GM18519 (cell line): Measurements from ENCODE around the gene TMEM43.
"Not testable (repeated sequence)": the region's sequence is repeated elsewhere in the genome, so short reads cannot be mapped to it uniquely, and the experiment has no call there.

Experiments
- ATAC-seq: cut with Tn5 transposase; IDR thresholded peaks from one replicate; pipeline ENCODE4 v1.9.1; 2021; ENCODE audit warnings: mild to moderate bottlenecking, moderate library complexity; ENCODE audit not compliant: unreplicated experiment, low FRiP score

The TMEM43 gene

GRCh38 chr3:14120921-14121448 lies 3.9 kb upstream of the TMEM43 start:
- not testable (repeated sequence) for ATAC-seq

- ATAC-seq, result no peak
Observed at GRCh38 chr3:14121859-14122258, 3.0 kb upstream of the TMEM43 start.

- no peak for ATAC-seq
Observed at GRCh38 chr3:14122301-14122700, 2.6 kb upstream of the TMEM43 start.

- ATAC-seq, result no peak
Observed at GRCh38 chr3:14123308-14124222, 1.3 kb upstream of the TMEM43 start.

DNA sequence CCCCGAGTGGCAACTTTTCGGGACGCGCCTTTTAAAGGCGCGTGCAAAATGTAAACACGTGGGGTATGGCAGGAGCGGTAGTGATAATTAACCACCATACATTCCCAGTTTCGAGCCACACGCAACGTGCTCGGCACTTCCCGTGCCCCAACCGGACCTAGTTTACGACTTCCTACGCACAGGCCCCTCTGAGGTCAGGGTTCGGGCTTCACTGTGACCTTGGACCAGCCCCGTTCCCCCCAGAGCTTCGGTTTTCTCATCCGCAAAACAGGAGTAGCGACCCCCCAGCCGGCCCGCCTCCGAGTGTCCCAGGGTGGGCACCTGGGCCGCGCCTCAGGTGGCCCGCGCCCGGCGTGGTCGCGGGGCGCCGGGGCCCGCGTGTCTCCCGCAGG lies 633 bp upstream of the TMEM43 start:
- peak; percentile 34 for ATAC-seq

GRCh38 chr3:14125193-14126016 lies 553 bp downstream of the TMEM43 start:
- peak; percentile 0 for ATAC-seq

DNA sequence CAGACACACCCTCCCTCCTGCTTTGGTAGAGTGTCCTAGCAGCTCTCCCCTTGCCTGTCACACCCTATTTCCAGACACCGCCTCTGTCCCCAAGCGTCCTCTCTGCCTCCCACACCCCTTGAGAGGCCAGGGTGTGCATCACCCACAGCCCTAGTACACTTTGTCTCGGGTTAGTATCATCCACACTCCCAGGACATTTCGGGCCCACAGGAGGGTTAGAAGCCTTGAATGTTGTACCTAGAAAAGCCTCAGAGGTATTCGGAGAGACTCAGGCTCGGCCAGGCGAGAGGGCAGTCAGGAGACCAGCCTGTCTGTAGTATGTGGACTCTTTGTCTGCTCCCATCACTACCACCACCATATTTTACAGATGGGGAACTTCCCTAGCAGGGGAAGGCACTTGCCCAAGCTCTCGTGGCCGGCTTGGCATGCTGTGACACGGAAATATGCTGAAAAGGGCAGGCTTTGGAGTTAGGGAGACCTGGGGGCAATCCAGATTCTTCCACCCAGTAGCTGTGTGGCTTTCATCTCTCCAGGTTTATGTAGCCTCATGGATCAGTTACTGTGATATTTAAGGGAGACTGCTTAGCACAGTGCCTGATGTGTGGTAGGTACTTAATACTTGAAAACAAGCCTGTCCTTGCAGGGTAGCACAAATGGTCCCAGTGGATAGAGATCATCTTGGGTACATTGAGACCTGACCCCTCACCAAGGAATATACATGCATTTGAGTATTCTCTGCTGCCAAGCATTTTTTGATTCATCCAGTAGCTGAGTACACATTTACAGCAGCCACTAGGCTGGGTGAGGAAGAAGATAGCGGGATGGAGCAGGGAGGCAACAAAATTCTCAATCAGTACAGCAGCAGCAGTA lies 1.4 kb downstream of the TMEM43 start:
- no peak for ATAC-seq

DNA sequence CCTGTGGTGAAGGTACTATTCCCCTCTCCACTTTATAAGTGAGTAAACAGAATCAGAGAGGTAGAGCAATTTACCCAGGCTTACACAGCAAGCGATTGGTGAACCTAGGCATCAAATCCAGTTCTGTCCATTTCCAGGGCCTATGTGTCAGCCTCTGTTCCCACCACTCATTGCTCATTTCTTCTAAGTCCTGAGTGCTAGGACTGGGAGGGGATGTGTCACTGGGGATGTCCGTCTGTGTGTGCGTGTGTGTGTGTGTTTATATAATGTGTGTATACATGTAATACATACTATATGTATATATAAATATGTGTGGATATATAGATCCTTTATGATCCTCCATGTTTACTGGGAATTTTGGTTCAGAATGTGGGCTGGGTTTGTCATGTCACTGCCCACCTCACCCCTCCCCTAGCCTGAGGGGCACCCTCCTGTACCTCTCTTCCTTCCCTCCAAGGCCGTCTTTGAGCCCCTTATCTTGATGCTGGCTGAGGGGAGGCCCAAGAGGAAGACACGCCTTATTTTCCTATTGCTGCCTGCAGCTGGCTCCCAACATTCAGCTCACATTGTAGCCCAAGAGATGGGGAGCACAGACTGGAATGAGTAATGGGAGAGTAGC lies 2.1 kb downstream of the TMEM43 start:
- no peak for ATAC-seq

DNA sequence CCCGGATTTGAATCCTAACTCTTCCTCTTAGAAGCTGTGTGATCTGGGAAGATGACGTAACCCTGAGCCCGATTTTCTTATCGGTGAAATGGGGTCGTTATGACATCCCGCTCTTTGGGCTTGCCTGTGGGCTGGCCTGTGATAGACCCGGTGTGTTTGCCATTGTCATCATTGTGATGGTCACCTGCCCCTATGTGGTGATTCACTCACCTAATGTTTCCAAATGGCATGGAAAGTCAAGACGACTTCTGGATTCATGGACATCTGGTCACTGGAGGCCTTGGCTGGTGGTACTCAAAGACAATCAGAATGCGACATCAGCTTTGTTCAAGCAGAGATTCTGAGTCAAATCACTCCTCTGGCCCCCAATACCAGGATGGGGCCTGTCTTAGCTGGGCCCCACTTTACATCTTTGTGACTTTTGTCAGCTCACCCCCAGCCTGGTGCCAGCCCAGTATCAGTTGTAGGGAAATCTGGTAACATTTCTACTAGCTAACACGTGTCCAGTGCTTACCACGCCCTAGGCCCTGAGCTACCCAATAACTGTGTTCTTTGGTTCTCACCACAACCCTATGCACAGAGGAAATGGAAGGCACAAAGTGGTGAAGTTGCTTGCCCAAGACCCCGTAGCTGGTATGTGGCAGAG lies 2.8 kb downstream of the TMEM43 start:
- no peak for ATAC-seq

GRCh38 chr3:14128724-14129123 lies 3.9 kb downstream of the TMEM43 start:
- no peak for ATAC-seq

DNA sequence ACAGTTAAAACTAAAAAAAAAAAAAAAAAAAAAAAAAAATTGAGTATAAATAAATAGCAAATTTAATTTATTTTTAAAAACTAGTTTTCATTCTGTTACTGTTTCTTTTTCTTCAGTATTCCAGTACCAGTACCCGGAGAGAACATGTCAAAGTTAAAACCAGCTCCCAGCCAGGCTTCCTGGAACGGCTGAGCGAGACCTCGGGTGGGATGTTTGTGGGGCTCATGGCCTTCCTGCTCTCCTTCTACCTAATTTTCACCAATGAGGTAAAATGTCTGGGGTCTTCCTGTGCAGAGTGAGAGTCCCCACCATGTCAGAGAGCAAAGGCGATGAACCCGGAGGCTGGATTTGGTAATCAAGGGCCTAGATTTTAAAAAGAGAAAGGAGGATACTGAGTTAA lies 4.4 kb downstream of the TMEM43 start:
- no peak for ATAC-seq

DNA sequence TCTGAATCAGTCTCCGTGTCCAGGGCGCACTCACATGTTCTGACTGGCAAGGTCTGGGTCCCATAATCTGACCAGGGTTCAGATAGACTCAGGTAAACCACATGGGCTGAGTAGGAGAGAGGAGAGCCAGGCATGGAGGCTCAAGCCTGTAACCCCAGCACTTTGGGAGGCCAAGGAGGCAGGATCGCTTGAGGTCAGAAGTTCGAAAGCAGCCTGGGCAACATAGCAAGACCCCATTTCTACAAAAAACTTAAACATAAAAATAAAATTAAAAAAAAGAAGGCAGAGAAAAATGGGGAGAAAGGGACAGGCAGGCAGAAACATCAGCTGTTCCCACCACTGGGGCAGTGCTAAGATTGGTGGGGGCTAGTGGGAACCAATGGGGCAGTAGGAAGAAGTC lies 5.4 kb downstream of the TMEM43 start:
- no peak for ATAC-seq

GRCh38 chr3:14130707-14131106 lies 5.9 kb downstream of the TMEM43 start:
- no peak for ATAC-seq

DNA sequence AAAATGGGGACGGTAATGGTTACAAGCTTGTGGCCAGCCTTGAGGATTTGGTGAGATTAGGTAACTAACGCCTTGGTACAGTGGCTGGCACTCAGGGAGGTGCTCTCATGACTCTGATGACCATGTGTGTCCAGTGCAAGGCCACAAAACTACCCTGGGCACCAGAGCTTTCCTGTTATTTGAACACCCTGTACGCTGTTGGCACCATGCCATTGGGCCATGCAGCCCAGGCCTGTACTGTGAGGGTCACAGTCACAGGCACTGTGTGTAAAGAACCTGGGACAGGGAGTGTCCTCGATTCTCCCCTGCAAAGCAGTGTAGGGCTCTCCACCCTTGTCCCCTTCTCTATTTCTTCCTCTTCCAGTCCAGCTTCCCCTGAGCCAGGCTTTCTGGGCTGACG lies 6.3 kb downstream of the TMEM43 start:
- ATAC-seq, result no peak

GRCh38 chr3:14132120-14132519 lies 7.3 kb downstream of the TMEM43 start:
- ATAC-seq, result no peak

GRCh38 chr3:14132689-14133088 lies 7.8 kb downstream of the TMEM43 start:
- ATAC-seq, result no peak

DNA sequence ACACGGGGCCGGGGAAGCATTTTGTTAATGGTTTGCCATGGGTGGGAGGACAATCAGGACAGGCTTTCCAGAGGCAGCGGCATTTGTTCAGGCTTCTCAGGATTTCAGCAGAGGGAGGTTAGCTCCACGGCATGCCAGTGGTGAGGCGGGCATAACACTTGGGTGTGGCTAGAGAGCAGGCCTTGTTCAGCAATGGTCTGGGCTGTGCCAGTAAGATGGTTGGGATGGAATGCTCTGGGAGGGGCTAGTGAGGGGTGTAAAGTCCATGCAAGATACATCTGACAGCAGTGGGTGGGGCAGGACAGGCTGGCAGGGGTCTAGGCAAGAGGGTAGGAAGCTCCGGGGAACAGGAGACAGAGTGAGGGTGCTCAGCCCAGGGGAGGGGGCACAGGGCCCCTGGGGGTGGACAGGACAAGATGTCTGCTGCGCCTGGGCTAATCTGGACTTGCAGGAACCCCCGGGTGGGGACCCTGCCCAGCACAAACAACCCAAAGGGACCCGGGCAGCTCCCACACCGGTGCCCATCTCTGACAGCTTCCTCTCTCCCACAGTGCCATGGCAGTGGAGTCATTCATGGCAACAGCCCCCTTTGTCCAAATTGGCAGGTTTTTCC lies 8.4 kb downstream of the TMEM43 start:
- ATAC-seq, result no peak

DNA sequence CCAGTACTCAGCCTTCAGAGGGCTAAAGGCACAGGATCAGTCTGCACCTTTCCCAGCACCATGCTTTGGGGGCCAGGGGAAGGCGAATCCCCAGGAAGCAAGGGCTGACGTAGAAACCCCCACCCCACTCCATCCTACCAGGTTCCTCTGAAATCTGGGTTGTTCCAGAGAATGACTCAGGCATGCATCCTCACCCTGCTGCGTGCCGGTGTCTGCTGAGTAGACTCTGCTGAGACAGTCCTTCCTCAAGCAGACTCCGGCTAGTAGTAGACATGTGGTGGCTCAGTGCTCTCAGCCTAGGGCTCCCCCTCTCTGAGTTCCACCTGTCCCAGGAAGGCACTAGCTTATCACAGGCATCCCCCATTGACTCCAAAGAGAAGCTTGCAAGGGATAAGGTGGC lies 9.0 kb downstream of the TMEM43 start:
- ATAC-seq, result no peak

DNA sequence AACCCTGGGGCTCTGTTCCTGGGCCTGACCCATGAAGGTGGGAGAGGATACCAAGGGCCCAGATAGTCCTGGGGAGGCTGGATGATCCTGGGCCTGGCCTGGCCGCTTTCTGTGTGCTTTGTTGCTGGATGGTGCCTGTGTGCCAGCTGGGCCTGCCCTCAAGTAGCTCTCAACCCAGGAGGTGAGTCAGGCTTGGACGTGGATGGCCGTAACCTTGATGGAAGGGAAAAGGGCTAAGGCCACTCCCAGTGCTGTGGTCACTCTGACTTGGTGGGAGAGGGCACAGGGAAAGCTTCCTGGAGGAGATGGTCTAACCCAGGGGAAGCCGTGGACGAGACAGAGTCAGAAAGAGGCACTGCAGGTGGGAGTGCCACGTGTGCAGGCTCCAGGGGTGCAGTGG lies 9.4 kb downstream of the TMEM43 start:
- no peak for ATAC-seq
